HL-60 (cell line): ENCODE measurements around the gene IQCE.

Experiments used
- DNase-seq, 2 experiments: peaks; one replicate each; pipeline ENCODE4 v3.0.0-alpha.2; 2010 to 2020; ENCODE audit warnings: low read depth in 1 of 2, low spot score in 1 of 2
- H3K27ac ChIP-seq: fragments of 250-450 bp; sonication (Bioruptor Pico); replicated peaks from 2 replicates; pipeline ENCODE4 v1.5.1; 2020; ENCODE audit warnings: mild to moderate bottlenecking, moderate library complexity
- H3K27me3 ChIP-seq: fragments of 250-450 bp; sonication (Bioruptor Pico); 2 replicates; pipeline ENCODE4 v1.5.1; 2021; ENCODE audit warnings: mild to moderate bottlenecking, moderate library complexity; ENCODE audit not compliant: insufficient read depth, poor library complexity, severe bottlenecking
- H3K4me3 ChIP-seq: replicated peaks from 2 replicates; pipeline ENCODE4 v1.5.1; 2011; ENCODE audit warnings: mild to moderate bottlenecking, control low read depth, low read length; ENCODE audit not compliant: insufficient read depth
- CTCF ChIP-seq: IDR thresholded peaks from one replicate; pipeline ENCODE4 v1.5.1; 2011; ENCODE audit warnings: low read length, control low read depth, inconsistent platforms; ENCODE audit not compliant: insufficient read depth
- GABPA ChIP-seq: IDR thresholded peaks from 2 replicates; pipeline ENCODE4 v1.6.1; 2012; ENCODE audit warnings: low read depth
- POLR2AphosphoS5 ChIP-seq: IDR thresholded peaks from 2 replicates; pipeline ENCODE4 v1.6.1; 2012; ENCODE audit warnings: low read depth
- REST ChIP-seq: IDR thresholded peaks from 2 replicates; pipeline ENCODE4 v1.6.1; 2012; ENCODE audit warnings: low read depth; ENCODE audit not compliant: insufficient replicate concordance
- SPI1 ChIP-seq: IDR thresholded peaks from 2 replicates; pipeline ENCODE4 v1.6.1; 2012; ENCODE audit warnings: low read depth, mild to moderate bottlenecking, borderline replicate concordance

Gene IQCE

GRCh38 chr7:2660359-2661095, 101.7 kb downstream of the IQCE start:
- TF ChIP-seq GABPA, result no peak
- H3K27ac ChIP-seq, result no peak overlapping the region
- H3K4me3 ChIP-seq, result no peak overlapping the region
- no peaks in the 10 kb centered on the region for H3K27me3 ChIP-seq
- no peak for DNase-seq

GRCh38 chr7:2661096-2661449, 102.3 kb downstream of the IQCE start:
- Histone ChIP-seq H3K27ac (no peak overlapping the region), H3K4me3 (no peak overlapping the region), H3K27me3 (no peaks in the 10 kb centered on the region)
- DNase-seq, result no peak
- TF ChIP-seq GABPA (no peak), SPI1 (no peak), CTCF (no peak), REST (no peak), POLR2AphosphoS5 (no peak)

- TF ChIP-seq GABPA, result no peak
- no peak for TF ChIP-seq REST
- TF ChIP-seq POLR2AphosphoS5, result no peak
- no peak for TF ChIP-seq CTCF
- TF ChIP-seq SPI1, result no peak
- no peaks in the 10 kb centered on the region for H3K27me3 ChIP-seq
- no peak for DNase-seq
- H3K27ac ChIP-seq, result no peak overlapping the region
- H3K4me3 ChIP-seq, result no peak overlapping the region
These were observed 103.0 kb downstream of the IQCE start for GRCh38 chr7:2661602-2662272.

- TF ChIP-seq REST (no peak), SPI1 (no peak), CTCF (no peak), GABPA (no peak), POLR2AphosphoS5 (no peak)
- no peak for DNase-seq
- Histone ChIP-seq H3K4me3 (no peak overlapping the region), H3K27ac (peak overlapping the region; percentile 31), H3K27me3 (no peaks in the 10 kb centered on the region)
These were observed 103.7 kb downstream of the IQCE start for GRCh38 chr7:2662273-2663120.
